ENCODE measurements around the gene SELENON.

SELENON gene

DNA sequence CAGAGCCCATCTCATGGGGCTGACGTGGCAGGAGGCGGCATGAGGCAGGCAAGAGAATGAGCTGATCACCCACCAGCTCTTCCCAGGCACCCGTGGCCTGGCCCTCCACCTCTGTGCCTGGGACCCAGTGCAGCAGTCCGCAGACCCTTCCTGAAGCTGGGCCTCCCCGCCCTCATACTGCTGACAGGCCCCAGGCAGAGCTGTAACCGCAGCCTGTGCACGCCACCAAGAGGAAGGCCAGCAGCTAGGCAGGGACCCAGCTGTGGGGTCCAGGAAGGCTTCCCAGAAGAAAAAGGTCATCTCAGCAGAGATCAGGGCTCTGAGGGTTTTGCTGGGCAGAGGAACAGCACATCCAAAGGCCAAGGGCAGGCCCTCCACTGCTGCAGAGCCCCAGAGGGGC lies 9.9 kb downstream of the SELENON start:
- no peak for DNase-seq (ENCODE audit: low read depth)

DNA sequence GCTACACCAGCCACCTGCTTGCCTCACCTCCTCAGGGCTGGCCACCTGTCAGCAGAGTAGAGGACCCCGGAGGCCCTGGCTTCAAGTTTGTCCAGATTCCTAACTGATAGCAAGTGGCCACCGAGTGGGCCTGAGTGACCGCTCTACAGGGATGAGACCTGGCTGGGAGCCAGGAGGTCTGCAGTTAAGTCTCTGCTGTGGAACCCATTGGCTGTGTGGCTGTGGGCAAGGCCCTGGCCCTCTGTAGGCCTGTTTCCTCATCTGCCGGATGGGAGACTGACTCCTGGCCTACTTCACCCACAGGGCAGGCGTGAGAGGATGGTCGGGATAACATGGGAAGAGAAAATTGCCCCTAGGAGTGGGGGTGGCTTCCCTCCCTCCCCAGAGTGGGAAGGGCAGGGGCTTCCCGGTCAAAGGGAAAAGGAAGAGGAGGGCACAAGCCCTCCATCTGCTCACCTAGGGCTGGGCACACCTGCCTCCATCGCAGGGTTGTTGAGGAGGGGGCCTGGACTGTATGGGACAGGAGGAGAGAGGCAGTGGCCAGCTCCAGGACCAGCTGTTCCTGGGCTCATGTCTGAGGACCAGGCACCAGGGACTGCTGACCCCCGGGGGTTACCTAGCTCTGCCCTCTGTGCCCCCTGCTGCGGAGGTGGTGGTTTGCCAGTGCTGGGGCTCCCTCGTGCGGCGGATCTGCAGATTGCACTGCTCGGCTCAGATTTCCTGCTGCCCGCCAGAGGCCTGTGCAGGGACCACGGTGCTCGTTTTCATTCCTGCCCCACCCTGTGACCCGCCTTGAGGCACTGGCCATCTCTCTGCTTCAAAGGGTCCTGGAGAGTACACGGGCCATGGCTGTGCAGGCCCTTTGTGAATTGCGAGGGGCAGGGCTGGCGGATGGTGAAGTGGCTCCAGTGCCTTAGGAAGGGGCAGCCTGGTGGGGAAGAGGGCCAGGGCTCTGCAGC lies 10.6 kb downstream of the SELENON start:
- DNase-seq (ENCODE audit: low read depth) = peak; percentile 41

DNA sequence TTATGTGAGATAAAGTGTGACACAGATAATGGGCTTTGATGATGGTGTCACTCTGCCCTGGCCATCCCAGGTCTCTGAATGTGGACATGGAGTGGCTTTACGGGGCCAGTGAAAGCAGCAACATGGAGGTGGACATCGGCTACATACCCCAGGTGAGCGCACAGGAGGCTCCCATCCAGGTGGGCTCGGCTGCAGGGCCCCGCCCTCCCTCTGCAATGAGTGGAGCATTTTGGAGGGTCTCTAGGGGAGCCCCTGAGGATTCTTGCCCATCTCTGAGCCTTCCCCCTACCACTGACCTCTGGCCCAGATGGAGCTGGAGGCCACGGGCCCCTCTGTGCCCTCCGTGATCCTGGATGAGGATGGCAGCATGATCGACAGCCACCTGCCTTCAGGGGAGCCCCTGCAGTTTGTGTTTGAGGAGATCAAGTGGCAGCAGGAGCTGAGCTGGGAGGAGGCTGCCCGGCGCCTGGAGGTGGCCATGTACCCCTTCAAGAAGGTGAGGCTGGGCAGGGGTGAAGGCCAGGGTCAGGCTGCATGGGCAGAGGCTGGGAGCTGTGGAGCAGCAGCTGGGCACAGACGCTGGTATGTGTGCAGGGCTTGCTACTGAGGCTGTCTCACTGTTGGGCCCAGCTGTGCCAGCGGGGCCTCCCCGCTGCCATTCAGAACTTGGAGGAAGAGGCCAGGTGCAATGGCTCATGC lies 11.5 kb downstream of the SELENON start:
- DNase-seq (ENCODE audit: low read depth) = no peak

DNA sequence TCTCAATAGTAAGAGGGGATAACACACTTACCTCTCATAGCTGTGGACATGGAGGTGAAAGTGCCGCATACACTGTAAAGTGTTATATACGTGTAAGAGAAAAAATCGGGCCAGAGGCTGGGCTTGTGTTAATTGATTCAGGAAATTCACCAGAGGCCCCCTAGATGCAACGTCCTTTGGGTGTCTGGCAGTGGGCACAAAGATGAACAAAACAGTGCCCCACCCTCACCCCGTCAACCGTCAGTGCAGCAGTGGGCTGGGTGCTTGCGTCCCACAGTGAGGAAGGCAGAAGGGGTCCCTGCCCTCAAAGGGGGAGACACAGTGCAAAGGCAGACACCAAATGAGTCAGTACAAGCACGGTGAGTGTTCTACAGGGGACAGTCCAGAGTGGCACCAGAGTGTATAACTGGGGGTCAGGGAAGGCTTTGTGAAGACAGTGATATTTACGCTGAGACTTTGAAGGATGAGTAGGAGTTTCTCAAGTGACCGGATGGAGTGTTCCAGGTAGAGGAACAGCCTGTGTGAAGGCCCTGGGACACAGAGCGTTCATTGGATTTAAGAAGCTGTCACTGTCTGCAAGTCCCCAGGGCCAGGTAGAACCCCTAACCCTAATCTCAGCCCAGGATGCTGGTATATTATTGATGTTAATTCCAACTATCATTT lies 13.2 kb downstream of the SELENON start:
- no peak for DNase-seq (ENCODE audit: low read depth)

GRCh38 chr1:25813734-25814471 lies 13.9 kb downstream of the SELENON start:
- no peak for DNase-seq (ENCODE audit: low read depth)

GRCh38 chr1:25814549-25815087 lies 14.6 kb downstream of the SELENON start:
- no peak for DNase-seq (ENCODE audit: low read depth)

DNA sequence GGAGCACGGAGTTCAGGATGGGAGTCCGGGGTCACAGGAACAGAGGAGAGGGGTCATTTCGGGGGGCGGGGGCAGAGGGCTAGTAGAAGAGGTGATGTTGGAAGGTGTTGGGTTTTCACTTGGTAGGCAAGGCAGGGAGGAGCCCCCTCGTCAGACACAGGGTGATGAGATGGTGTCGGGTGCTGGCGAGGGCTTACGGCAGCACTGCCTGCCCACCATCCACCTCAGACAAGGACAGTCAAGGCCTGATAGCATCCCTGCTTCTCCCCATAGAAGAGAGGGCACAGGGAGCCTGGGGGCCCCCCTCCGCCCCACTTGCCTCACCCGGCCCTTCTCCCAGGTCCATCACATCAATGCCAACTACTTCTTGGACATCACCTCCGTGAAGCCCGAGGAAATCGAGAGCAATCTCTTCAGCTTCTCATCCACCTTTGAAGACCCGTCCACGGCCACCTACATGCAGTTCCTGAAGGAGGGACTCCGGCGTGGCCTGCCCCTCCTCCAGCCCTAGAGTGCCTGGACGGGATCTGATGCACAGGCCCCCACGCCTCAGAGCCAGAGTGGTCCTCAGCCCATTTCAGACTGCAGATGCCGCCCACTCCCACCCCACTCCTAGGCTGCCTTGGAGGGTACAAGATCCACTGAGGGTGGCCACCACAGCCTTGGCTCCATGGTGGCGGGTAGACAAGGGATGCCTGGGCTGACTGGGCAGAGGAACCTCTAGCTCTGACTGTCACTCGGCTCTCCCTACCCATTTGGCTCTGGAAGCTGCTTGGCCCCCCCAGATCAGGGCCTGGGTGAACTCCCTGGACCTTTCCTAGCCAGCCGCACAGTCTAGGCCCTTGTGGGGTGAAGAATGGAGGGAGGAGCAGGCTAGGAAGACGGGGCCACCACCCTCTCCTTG lies 15.5 kb downstream of the SELENON start:
- DNase-seq (ENCODE audit: low read depth) = no peak

- DNase-seq (ENCODE audit: low read depth) = no peak
These were observed 16.2 kb downstream of the SELENON start for GRCh38 chr1:25816112-25816718.

GRCh38 chr1:25817840-25818501 lies 18.0 kb downstream of the SELENON start:
- DNase-seq (ENCODE audit: low read depth) = no peak

GRCh38 chr1:25818569-25818968 lies 18.6 kb downstream of the SELENON start:
- DNase-seq (ENCODE audit: low read depth) = no peak

- DNase-seq (ENCODE audit: low read depth) = peak; percentile 90
These were observed 19.7 kb downstream of the SELENON start, which contains the start of gene MTFR1L for GRCh38 chr1:25819491-25820246. Gene MTFR1L, plus strand, starts transcription at chr1:25819954. Its CDS starts 3,151 bp downstream, at chr1:25823105.

DNA sequence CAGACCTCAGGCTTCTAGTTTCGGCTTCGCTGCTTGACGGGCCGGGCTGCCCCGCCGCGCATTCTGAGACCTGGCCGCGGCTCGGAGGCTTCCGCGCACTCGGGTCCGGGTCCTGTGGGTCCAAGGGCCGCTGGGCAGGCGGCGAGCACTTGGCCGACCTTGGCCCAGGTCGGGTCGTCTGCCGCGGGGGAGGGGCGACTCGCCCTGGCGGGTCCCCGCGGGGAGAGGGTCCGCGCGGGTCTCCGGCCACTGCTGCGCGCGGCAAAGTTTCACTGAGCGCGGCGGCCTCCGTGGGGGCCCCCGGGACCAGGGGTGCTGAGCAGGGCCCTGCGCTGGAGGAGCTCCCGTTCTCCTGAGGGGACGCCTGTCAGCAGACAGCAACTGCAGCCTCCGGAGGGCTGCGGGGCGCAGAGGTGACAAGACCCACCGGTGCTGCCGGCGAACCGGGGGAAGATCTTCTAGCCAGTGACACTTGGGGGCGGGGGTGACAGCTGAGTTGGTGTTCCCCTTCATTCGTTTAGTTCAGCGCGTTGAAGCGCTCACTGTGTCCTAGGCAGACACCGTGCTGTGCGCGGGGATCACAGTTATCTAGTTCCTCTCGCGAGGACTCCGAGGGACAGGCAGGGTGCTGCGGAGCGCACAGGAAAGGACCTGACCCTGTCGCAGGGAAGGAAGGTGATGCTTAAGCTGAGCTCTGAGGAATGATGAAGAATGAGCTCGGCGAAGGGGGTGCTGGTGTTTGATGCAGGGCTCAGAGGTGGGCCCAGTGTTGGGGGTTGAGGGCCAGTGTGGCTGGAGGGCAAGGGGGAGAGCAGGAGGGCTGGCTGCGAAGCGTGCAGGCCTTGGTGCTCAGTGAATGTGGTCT lies 20.5 kb downstream of the SELENON start:
- DNase-seq (ENCODE audit: low read depth) = peak; percentile 47

DNA sequence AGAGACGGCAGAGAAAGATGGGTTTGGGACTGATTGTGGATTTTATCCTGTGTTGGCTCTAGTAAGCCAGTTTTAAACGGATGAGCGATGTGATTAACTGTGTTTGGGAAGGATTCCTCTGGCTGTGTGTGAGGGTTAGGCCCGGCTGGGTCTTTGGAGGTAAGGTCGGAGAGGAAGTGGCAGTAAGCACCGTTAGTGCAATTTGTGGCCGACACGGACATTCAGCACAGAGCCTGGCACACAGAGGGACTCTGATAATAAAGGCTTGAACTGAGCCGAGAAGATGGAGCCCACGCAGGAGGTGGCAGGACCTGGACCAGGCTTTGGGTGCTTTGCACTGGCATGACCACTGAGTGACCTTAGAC lies 21.1 kb downstream of the SELENON start:
- no peak for DNase-seq (ENCODE audit: low read depth)

GRCh38 chr1:25821630-25822091 lies 21.7 kb downstream of the SELENON start:
- DNase-seq (ENCODE audit: low read depth) = no peak

DNA sequence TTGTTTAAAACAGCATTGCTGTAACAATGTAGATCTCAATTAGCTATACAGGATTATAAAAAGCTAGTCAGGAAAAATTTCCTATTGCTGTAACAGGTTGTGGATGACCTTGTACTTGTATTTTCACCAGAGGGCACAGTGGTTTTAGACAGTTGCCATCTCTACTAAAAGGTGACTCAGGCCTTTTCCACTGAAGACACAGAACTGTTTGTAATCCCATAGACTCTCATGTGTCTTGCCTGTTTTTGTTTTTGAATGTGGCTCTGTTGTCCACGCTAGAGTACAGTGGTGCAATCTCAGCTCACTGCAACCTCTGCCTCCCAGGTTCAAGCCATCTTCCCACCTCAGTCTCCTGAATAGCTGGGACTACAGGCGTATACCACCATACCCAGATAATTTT lies 25.6 kb downstream of the SELENON start:
- no peak for DNase-seq (ENCODE audit: low read depth)

GRCh38 chr1:25826571-25826970 lies 26.6 kb downstream of the SELENON start:
- DNase-seq (ENCODE audit: low read depth) = no peak

GRCh38 chr1:25828491-25828890 lies 28.5 kb downstream of the SELENON start:
- no peak for DNase-seq (ENCODE audit: low read depth)

GRCh38 chr1:25829046-25829445 lies 29.1 kb downstream of the SELENON start:
- no peak for DNase-seq (ENCODE audit: low read depth)
